Osteoblast (primary cell): ENCODE results near the gene WSCD2. TPM values are rescaled to one million over a fixed set of nuclear protein-coding genes. Genes with fewer than 3 reads are reported as not detected.

Source experiments
- DNase-seq: peaks from one replicate; pipeline ENCODE4 v3.0.0; 2011; ENCODE audit warnings: low spot score, mixed read lengths; ENCODE audit not compliant: insufficient read length; ENCODE audit errors: missing footprints
- H2AFZ ChIP-seq: 2 replicates; pipeline ENCODE4 v1.6.0; 2011; ENCODE audit warnings: mild to moderate bottlenecking, low read length
- H3K27ac ChIP-seq: 2 replicates; pipeline ENCODE4 v1.5.1; 2011; ENCODE audit warnings: mild to moderate bottlenecking, low read depth, low read length, moderate library complexity
- H3K27me3 ChIP-seq: 2 replicates; pipeline ENCODE4 v1.6.0; 2012; ENCODE audit warnings: mild to moderate bottlenecking, control low read depth, inconsistent platforms, low read length, moderate library complexity; ENCODE audit not compliant: insufficient read depth
- H3K36me3 ChIP-seq: 2 replicates; pipeline ENCODE4 v1.5.1; 2011; ENCODE audit warnings: mild to moderate bottlenecking, low read length, control low read depth, moderate library complexity; ENCODE audit not compliant: insufficient read depth
- H3K4me1 ChIP-seq: 2 replicates; pipeline ENCODE4 v1.5.1; 2011; ENCODE audit warnings: mild to moderate bottlenecking, low read length, control low read depth, moderate library complexity; ENCODE audit not compliant: insufficient read depth
- H3K4me2 ChIP-seq: 2 replicates; pipeline ENCODE4 v1.6.0; 2011; ENCODE audit warnings: mild to moderate bottlenecking, low read length; ENCODE audit not compliant: insufficient read depth
- H3K4me3 ChIP-seq: fragments of 200-600 bp; sonication (generic); 3 replicates; pipeline ENCODE4 v1.5.1; 2012; ENCODE audit warnings: mild to moderate bottlenecking, low read length, inconsistent platforms; ENCODE audit not compliant: insufficient read depth
- H3K79me2 ChIP-seq: 2 replicates; pipeline ENCODE4 v1.6.0; 2012; ENCODE audit warnings: mild to moderate bottlenecking, low read length, control low read depth, inconsistent platforms; ENCODE audit not compliant: insufficient read depth
- H3K9me3 ChIP-seq: 2 replicates; pipeline ENCODE4 v1.5.1; 2011; ENCODE audit warnings: low read depth, low read length, control low read depth
- H4K20me1 ChIP-seq: 2 replicates; pipeline ENCODE4 v1.6.0; 2012; ENCODE audit warnings: mild to moderate bottlenecking, low read length, control low read depth; ENCODE audit not compliant: insufficient read depth
- total RNA-seq: library from RNA; depleted of rRNA; stranded (reverse); fragments of >200 nt; gene quantifications from 2 replicates; pipeline ENCODE4 v1.2.3, GENCODE V29; 2012
- TF ChIP-seq, protein P1 (sequence below): IDR thresholded peaks from 2 replicates; pipeline ENCODE4 v1.5.1; 2011; ENCODE audit warnings: mild to moderate bottlenecking, low read depth, low read length, moderate library complexity; ENCODE audit errors: extremely low read depth

Gene WSCD2
- total RNA-seq, 1 donor: 0.36 TPM

DNA sequence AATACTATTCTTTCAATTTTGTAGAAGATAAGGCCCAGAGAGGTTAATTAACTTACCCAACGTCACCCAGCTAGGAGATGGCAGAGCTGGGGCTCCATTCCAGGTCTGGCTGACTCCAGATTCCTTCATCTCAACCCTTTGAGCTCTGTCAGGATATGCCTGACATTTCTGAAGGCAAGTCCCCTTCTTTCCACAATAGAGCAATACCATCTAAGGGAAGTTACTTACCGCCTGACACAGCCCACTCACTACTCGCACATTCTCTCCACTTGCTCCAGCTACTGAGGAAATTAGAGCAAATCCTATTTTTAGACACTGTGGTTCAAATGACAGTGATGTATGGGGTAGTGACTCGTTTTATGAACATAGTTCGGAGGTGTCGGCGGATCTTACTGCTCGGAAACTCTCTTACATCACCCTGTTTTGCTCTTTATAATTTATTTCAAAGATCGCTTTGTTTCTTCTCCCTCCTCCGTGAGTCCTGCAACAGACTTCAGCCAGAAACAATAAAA lies 2.0 kb upstream of the WSCD2 start:
- no peak overlapping the region for H2AFZ ChIP-seq
- H3K4me1 ChIP-seq: peaks cover 4% of the 10 kb centered on the region
- H3K4me2 ChIP-seq: no peak overlapping the region
- H3K4me3 ChIP-seq: no peak overlapping the region
- H3K27me3 ChIP-seq: peaks cover 17% of the 10 kb centered on the region
- no peak overlapping the region for H3K27ac ChIP-seq
- H3K9me3 ChIP-seq: no peaks in the 10 kb centered on the region
- TF ChIP-seq, protein P1, sequence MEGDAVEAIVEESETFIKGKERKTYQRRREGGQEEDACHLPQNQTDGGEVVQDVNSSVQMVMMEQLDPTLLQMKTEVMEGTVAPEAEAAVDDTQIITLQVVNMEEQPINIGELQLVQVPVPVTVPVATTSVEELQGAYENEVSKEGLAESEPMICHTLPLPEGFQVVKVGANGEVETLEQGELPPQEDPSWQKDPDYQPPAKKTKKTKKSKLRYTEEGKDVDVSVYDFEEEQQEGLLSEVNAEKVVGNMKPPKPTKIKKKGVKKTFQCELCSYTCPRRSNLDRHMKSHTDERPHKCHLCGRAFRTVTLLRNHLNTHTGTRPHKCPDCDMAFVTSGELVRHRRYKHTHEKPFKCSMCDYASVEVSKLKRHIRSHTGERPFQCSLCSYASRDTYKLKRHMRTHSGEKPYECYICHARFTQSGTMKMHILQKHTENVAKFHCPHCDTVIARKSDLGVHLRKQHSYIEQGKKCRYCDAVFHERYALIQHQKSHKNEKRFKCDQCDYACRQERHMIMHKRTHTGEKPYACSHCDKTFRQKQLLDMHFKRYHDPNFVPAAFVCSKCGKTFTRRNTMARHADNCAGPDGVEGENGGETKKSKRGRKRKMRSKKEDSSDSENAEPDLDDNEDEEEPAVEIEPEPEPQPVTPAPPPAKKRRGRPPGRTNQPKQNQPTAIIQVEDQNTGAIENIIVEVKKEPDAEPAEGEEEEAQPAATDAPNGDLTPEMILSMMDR: no peak
- H3K79me2 ChIP-seq: no peaks in the 10 kb centered on the region
- no peaks in the 10 kb centered on the region for H3K36me3 ChIP-seq
- no peak for DNase-seq
- H4K20me1 ChIP-seq: no peaks in the 10 kb centered on the region

DNA sequence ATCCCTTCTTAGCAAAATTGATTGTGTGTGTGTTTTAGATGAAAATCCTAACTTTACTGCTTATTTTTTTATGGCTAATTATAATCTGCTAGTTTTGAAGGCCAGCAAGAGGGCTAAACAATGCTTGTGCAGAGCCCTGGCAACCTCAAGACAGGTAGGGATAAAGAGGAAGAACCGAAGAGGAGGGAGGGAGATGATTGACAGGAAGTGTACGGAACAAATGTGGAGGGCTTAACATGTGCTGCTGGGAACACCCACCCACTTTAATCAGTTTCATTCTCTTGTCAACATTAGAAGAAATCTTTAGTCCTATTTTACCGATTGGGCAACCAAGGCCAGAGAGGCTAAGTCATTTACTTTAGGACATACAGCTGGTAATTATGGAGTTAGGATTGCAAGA lies 1.4 kb upstream of the WSCD2 start:
- TF ChIP-seq, protein P1: no peak
- Histone ChIP-seq H3K27me3 (peaks cover 17% of the 10 kb centered on the region), H3K9me3 (no peaks in the 10 kb centered on the region), H3K79me2 (no peaks in the 10 kb centered on the region), H3K4me2 (no peak overlapping the region), H3K4me1 (peaks cover 4% of the 10 kb centered on the region), H3K36me3 (no peaks in the 10 kb centered on the region), H2AFZ (no peak overlapping the region), H3K27ac (no peak overlapping the region), H4K20me1 (no peaks in the 10 kb centered on the region), H3K4me3 (no peak overlapping the region)
- no peak for DNase-seq

DNA sequence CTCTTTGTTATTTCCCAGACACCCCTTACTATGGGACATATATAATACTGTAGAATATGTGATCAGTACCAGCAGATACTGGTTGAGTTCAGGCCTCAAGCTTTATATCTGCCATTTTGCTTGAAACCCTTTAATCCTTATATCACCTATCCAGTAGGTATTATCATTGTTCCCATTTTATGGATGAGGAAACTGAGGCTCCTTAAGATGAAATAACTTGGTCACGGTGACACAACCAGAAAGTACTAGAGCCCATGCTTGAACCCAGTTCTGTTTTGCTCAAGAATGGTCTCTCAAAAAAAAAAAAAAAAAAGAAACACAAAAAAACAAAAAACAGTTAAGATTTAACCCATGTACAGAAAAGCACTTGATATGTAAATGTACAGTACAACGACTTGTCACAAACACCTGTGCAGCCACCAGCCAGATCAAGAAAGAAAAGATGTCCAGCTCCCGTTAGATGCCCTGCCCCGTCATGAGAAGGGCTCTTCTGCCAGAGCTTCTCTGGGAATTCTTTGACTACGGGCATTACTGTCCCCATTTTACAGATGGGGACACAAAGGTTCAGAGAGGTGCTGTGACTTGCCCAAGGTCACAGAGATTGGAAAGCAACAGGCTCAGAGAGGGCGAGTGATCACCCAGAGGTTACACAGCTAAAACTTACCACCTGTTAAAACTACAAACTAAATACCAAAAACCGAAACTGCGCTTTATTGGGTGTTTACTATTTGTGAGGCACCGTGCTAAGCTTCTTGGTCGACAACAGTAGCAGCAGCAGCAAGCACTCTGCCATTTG lies 669 bp upstream of the WSCD2 start:
- no peaks in the 10 kb centered on the region for H3K36me3 ChIP-seq
- peak overlapping the region; percentile 37 for H3K4me3 ChIP-seq
- H4K20me1 ChIP-seq: no peaks in the 10 kb centered on the region
- H3K4me2 ChIP-seq: peak overlapping the region; percentile 39
- H3K9me3 ChIP-seq: no peaks in the 10 kb centered on the region
- peaks cover 17% of the 10 kb centered on the region for H3K27me3 ChIP-seq
- H3K79me2 ChIP-seq: no peaks in the 10 kb centered on the region
- TF ChIP-seq, protein P1: no peak
- no peak for DNase-seq
- H3K4me1 ChIP-seq: peaks cover 4% of the 10 kb centered on the region
- H2AFZ ChIP-seq: no peak overlapping the region
- no peak overlapping the region for H3K27ac ChIP-seq

DNA sequence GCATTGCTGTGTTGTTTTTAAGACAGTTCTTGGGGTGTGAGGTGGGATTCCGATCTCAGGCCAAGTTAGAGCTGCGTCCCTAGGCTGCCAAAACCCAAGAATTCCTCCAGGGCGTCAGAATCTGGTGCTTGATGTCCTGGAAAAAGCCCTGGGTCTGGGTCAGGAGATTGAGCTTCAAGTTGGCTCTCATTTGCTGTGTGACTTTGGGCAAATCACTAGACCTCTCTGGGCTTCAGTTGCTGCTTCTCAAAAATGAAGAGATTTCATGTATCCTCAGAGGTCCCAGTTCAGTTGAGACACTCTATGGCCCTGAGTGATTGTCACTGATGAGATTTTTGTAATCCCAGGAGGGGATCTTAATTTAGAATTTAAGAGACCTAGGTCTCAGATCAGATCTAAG lies 1.9 kb downstream of the WSCD2 start:
- TF ChIP-seq, protein P1: no peak
- Histone ChIP-seq H3K9me3 (no peaks in the 10 kb centered on the region), H3K4me3 (no peak overlapping the region), H3K27ac (no peak overlapping the region), H3K4me1 (peaks cover 4% of the 10 kb centered on the region), H3K27me3 (peaks cover 17% of the 10 kb centered on the region), H3K79me2 (no peaks in the 10 kb centered on the region), H4K20me1 (no peaks in the 10 kb centered on the region), H3K4me2 (no peak overlapping the region), H3K36me3 (no peaks in the 10 kb centered on the region), H2AFZ (no peak overlapping the region)
- DNase-seq: no peak
